IPS-18a (cell line): Measurements from ENCODE around the gene GPRASP1.
"Not testable (repeated sequence)": the region's sequence is repeated elsewhere in the genome, so short reads cannot be mapped to it uniquely, and the experiment has no call there.

Source experiments
- H3K27ac ChIP-seq: one replicate; pipeline ENCODE4 v1.5.1; 2013; ENCODE audit warnings: low read length
- H3K27me3 ChIP-seq: one replicate; pipeline ENCODE4 v1.6.1; 2013; ENCODE audit warnings: mild to moderate bottlenecking, low read length; ENCODE audit not compliant: control insufficient read depth, insufficient read depth
- H3K36me3 ChIP-seq: one replicate; pipeline ENCODE4 v1.6.1; 2013; ENCODE audit warnings: low read depth, low read length; ENCODE audit not compliant: control insufficient read depth
- H3K4me1 ChIP-seq: one replicate; pipeline ENCODE4 v1.6.1; 2013; ENCODE audit warnings: low read depth, low read length; ENCODE audit not compliant: control insufficient read depth
- H3K4me3 ChIP-seq: one replicate; pipeline ENCODE4 v1.5.1; 2013; ENCODE audit warnings: low read length
- H3K9ac ChIP-seq: one replicate; pipeline ENCODE4 v1.6.1; 2013; ENCODE audit warnings: mild to moderate bottlenecking, low read length, moderate library complexity
- H3K9me3 ChIP-seq: one replicate; pipeline ENCODE4 v1.6.1; 2013; ENCODE audit warnings: low read depth, low read length; ENCODE audit not compliant: control insufficient read depth

The GPRASP1 gene

GRCh38 chrX:102659790-102660757 lies 8.8 kb downstream of the GPRASP1 start:
- H3K36me3 ChIP-seq: no peaks in the 10 kb centered on the region
- H3K27me3 ChIP-seq: no peaks in the 10 kb centered on the region
- H3K9me3 ChIP-seq: peaks cover 8% of the 10 kb centered on the region
- H3K27ac ChIP-seq: no peak overlapping the region
- peak overlapping the region; percentile 48 for H3K9ac ChIP-seq
- peak overlapping the region; percentile 75 for H3K4me3 ChIP-seq
- H3K4me1 ChIP-seq: no peaks in the 10 kb centered on the region

GRCh38 chrX:102663820-102664219 lies 12.5 kb downstream of the GPRASP1 start:
- H3K36me3 ChIP-seq: not testable (repeated sequence)

GRCh38 chrX:102667034-102667433 lies 15.8 kb downstream of the GPRASP1 start:
- not testable (repeated sequence) for H3K4me1 ChIP-seq, H3K9ac ChIP-seq, H3K27me3 ChIP-seq, H3K27ac ChIP-seq, H3K36me3 ChIP-seq, H3K4me3 ChIP-seq
- peaks cover 26% of the 10 kb centered on the region for H3K9me3 ChIP-seq

More at GRCh38 chrX:102663820-102664219, 12.5 kb downstream of the GPRASP1 start:
- H3K9me3 ChIP-seq: peaks cover 18% of the 10 kb centered on the region
- H3K4me3 ChIP-seq, H3K9ac ChIP-seq, H3K27me3 ChIP-seq, H3K4me1 ChIP-seq, H3K27ac ChIP-seq: not testable (repeated sequence)

- no peaks in the 10 kb centered on the region for H3K4me1 ChIP-seq
- H3K9ac ChIP-seq: no peak overlapping the region
- no peaks in the 10 kb centered on the region for H3K27me3 ChIP-seq
- no peak overlapping the region for H3K4me3 ChIP-seq
- no peaks in the 10 kb centered on the region for H3K36me3 ChIP-seq
- no peak overlapping the region for H3K27ac ChIP-seq
- peaks cover 26% of the 10 kb centered on the region for H3K9me3 ChIP-seq
Measured at GRCh38 chrX:102669526-102669925, 18.2 kb downstream of the GPRASP1 start.

GRCh38 chrX:102672856-102673255 lies 21.6 kb downstream of the GPRASP1 start:
- H3K27ac ChIP-seq: no peak overlapping the region
- H3K4me1 ChIP-seq: no peaks in the 10 kb centered on the region
- no peak overlapping the region for H3K9ac ChIP-seq
- H3K9me3 ChIP-seq: peaks cover 18% of the 10 kb centered on the region
- no peak overlapping the region for H3K4me3 ChIP-seq
- H3K36me3 ChIP-seq: no peaks in the 10 kb centered on the region
- no peaks in the 10 kb centered on the region for H3K27me3 ChIP-seq

- not testable (repeated sequence) for H3K4me3 ChIP-seq, H3K36me3 ChIP-seq, H3K27me3 ChIP-seq, H3K4me1 ChIP-seq, H3K9ac ChIP-seq, H3K27ac ChIP-seq
- H3K9me3 ChIP-seq: peaks cover 17% of the 10 kb centered on the region
Measured at GRCh38 chrX:102677479-102677878, 26.2 kb downstream of the GPRASP1 start.

GRCh38 chrX:102684772-102685520 lies 33.7 kb downstream of the GPRASP1 start:
- Histone ChIP-seq H3K4me3 (no peak overlapping the region), H3K4me1 (no peaks in the 10 kb centered on the region), H3K9me3 (peaks cover 23% of the 10 kb centered on the region), H3K9ac (no peak overlapping the region), H3K36me3 (no peaks in the 10 kb centered on the region), H3K27me3 (no peaks in the 10 kb centered on the region), H3K27ac (no peak overlapping the region)

GRCh38 chrX:102694749-102695148 lies 43.5 kb downstream of the GPRASP1 start:
- no peaks in the 10 kb centered on the region for H3K36me3 ChIP-seq
- H3K4me3 ChIP-seq: no peak overlapping the region
- no peak overlapping the region for H3K9ac ChIP-seq
- no peak overlapping the region for H3K27ac ChIP-seq
- H3K4me1 ChIP-seq: no peaks in the 10 kb centered on the region
- H3K9me3 ChIP-seq: peaks cover 15% of the 10 kb centered on the region
- no peaks in the 10 kb centered on the region for H3K27me3 ChIP-seq

GRCh38 chrX:102696306-102696705 lies 45.0 kb downstream of the GPRASP1 start:
- Histone ChIP-seq H3K27ac (no peak overlapping the region), H3K27me3 (no peaks in the 10 kb centered on the region), H3K36me3 (no peaks in the 10 kb centered on the region), H3K9me3 (peaks cover 18% of the 10 kb centered on the region), H3K4me1 (no peaks in the 10 kb centered on the region), H3K9ac (no peak overlapping the region), H3K4me3 (no peak overlapping the region)

- Histone ChIP-seq H3K9me3 (peaks cover 14% of the 10 kb centered on the region), H3K9ac (no peak overlapping the region), H3K27ac (no peak overlapping the region), H3K4me1 (no peaks in the 10 kb centered on the region), H3K27me3 (no peaks in the 10 kb centered on the region), H3K36me3 (no peaks in the 10 kb centered on the region), H3K4me3 (no peak overlapping the region)
Measured at GRCh38 chrX:102697494-102697893, 46.2 kb downstream of the GPRASP1 start.
